SK-N-MC (cell line): ENCODE results near the gene C4BPB.

Experiments
- DNase-seq: peaks from one replicate; pipeline ENCODE4 v3.0.0-alpha.2; 2011; ENCODE audit warnings: low read depth, low spot score
- H3K27ac ChIP-seq: fragments of 200-600 bp; sonication (generic); 2 replicates; pipeline ENCODE4 v1.5.1; 2016; ENCODE audit warnings: mixed run types
- H3K36me3 ChIP-seq: fragments of 200-600 bp; sonication (generic); 2 replicates; pipeline ENCODE4 v1.6.1; 2017; ENCODE audit warnings: antibody characterized with exemption, low read length, mixed read lengths; ENCODE audit not compliant: insufficient read depth
- H3K4me3 ChIP-seq: fragments of 200-600 bp; sonication (generic); 2 replicates; pipeline ENCODE4 v1.5.1; 2016
- H3K9ac ChIP-seq: fragments of 200-600 bp; sonication (generic); 2 replicates; pipeline ENCODE4 v1.8.0; 2017; ENCODE audit warnings: mixed run types, mixed read lengths; ENCODE audit not compliant: insufficient read length
- H3K9me3 ChIP-seq: fragments of 200-600 bp; sonication (generic); 2 replicates; pipeline ENCODE4 v1.6.1; 2017; ENCODE audit warnings: low read depth, mild to moderate bottlenecking, antibody characterized with exemption, low read length, moderate library complexity, mixed read lengths
- EZH2 ChIP-seq: fragments of 200-600 bp; sonication (generic); IDR thresholded peaks from one replicate; pipeline ENCODE4 v1.6.1; 2017; ENCODE audit warnings: antibody characterized with exemption
- FOXP2 ChIP-seq: optimal IDR thresholded peaks from 2 replicates; pipeline ENCODE3; 2011; ENCODE audit warnings: mild to moderate bottlenecking, moderate library complexity; ENCODE audit not compliant: insufficient read depth; ENCODE audit errors: extremely low read length, control extremely low read depth
- POLR2AphosphoS5 ChIP-seq: IDR thresholded peaks from 2 replicates; pipeline ENCODE4 v1.6.1; 2012; ENCODE audit warnings: mild to moderate bottlenecking, low read depth, low read length, borderline replicate concordance

The C4BPB gene

DNA sequence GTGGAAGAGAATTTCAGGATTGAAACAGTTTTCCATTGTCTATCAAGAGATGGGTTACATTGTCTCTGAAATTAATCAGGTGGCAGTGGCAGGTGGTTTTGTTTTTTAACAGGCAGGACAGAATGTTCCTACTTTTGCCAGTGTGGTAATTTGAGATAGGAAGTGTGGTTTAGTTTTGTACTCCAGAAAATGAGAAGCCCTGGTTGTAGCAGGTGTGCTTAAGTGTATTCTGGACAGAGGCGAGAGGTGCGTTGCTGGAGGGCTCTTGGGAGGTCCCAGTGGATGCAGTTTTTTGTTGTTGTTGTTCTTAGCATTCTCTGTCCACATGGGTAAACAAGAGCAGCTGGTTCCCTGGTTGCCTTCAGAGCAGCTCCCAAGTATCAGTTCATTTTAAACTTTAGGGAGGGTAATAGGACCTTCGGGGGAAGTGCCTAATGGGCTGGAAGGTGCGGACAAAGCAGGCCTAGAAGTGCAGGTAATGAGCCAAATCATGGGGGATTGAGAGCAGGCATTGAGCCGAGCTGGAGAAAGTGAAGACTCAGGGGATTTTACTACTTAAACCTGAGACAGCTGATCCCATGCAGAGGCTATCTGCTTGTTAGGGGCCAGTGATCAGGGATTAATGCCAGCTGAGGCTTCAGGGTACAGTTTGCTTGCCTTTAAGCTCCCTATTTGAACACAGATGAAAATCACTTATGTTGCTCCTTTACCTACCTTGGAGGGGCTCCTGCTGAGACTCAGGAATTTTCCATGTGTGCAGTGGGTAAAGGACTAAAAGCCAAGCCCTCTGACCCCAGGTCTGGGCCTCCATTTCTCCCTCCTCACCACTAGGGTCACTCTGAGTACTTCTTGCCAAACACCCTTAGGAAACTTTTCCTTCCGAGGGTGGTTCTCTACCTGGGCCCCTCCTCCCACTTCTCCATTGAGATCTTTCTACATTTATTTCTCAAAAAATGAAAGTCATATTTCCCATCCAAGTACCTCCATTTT lies 29.5 kb upstream of the C4BPB start:
- H3K9ac ChIP-seq = no peak overlapping the region
- TF ChIP-seq POLR2AphosphoS5 (no peak), FOXP2 (no peak), EZH2 (no peak)
- H3K4me3 ChIP-seq = no peak overlapping the region
- no peak overlapping the region for H3K27ac ChIP-seq
- H3K36me3 ChIP-seq = no peaks in the 10 kb centered on the region
- no peak for DNase-seq
- no peaks in the 10 kb centered on the region for H3K9me3 ChIP-seq

DNA sequence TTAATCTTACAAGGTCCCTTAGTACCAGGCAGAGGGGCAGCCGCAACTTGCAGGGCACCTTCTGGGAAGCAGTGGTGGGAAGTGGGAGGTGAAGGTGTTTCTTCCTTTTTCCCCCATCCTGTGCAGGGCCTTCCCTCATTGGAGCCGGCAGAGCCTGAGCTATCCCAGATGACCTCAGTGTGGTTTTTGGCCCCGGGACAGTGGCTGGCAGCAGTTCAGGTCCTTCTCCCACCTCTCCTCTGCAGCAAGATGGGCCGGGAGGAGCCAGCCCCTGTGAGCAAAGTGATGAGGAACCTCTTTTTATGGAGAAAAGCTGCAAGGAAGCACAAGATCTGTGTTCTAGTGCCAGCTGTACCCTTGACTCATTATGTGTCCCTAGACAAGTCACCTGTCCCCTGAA lies 28.8 kb upstream of the C4BPB start:
- Histone ChIP-seq H3K36me3 (no peaks in the 10 kb centered on the region), H3K27ac (no peak overlapping the region), H3K9me3 (no peaks in the 10 kb centered on the region), H3K9ac (no peak overlapping the region), H3K4me3 (no peak overlapping the region)
- DNase-seq = no peak
- TF ChIP-seq FOXP2 = no peak
- TF ChIP-seq EZH2 = no peak
- no peak for TF ChIP-seq POLR2AphosphoS5

GRCh38 chr1:207060596-207060995 lies 28.1 kb upstream of the C4BPB start:
- TF ChIP-seq EZH2 = no peak
- TF ChIP-seq FOXP2 = no peak
- TF ChIP-seq POLR2AphosphoS5 = no peak
- Histone ChIP-seq H3K27ac (no peak overlapping the region), H3K36me3 (no peaks in the 10 kb centered on the region), H3K4me3 (no peak overlapping the region), H3K9ac (no peak overlapping the region), H3K9me3 (no peaks in the 10 kb centered on the region)
- no peak for DNase-seq

- Histone ChIP-seq H3K9me3 (no peaks in the 10 kb centered on the region), H3K36me3 (no peaks in the 10 kb centered on the region), H3K27ac (no peak overlapping the region), H3K4me3 (no peak overlapping the region), H3K9ac (no peak overlapping the region)
- no peak for TF ChIP-seq POLR2AphosphoS5
- no peak for TF ChIP-seq EZH2
- TF ChIP-seq FOXP2 = no peak
- DNase-seq = no peak
These were observed 26.6 kb upstream of the C4BPB start for GRCh38 chr1:207062058-207062457.

DNA sequence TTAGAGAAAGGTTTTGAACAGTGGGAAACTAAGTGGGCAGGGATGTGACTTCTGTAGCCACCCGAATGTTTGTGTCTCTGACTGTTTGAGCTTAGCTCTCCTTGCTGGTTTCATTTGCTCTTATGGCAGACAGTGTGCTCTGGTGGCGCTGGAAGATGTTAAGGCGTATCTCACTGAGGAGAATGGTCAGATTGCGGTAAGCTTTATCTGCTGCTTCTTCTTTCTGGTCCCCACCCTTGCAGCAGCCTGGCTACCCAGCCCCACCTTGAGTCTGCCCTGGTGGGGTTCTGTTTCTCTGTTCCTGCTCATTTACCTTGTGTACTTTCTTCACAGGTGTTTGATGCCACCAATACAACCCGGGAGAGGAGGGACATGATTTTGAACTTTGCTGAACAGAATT lies 25.6 kb upstream of the C4BPB start:
- H3K9me3 ChIP-seq = no peaks in the 10 kb centered on the region
- TF ChIP-seq FOXP2 = no peak
- no peak for TF ChIP-seq POLR2AphosphoS5
- no peak for TF ChIP-seq EZH2
- no peaks in the 10 kb centered on the region for H3K36me3 ChIP-seq
- no peak overlapping the region for H3K9ac ChIP-seq
- H3K27ac ChIP-seq = no peak overlapping the region
- H3K4me3 ChIP-seq = no peak overlapping the region
- no peak for DNase-seq

GRCh38 chr1:207064561-207064960 lies 24.1 kb upstream of the C4BPB start:
- Histone ChIP-seq H3K9ac (no peak overlapping the region), H3K27ac (no peak overlapping the region), H3K36me3 (no peaks in the 10 kb centered on the region), H3K9me3 (no peaks in the 10 kb centered on the region), H3K4me3 (no peak overlapping the region)
- TF ChIP-seq EZH2 = no peak
- no peak for TF ChIP-seq POLR2AphosphoS5
- no peak for TF ChIP-seq FOXP2
- DNase-seq = no peak

DNA sequence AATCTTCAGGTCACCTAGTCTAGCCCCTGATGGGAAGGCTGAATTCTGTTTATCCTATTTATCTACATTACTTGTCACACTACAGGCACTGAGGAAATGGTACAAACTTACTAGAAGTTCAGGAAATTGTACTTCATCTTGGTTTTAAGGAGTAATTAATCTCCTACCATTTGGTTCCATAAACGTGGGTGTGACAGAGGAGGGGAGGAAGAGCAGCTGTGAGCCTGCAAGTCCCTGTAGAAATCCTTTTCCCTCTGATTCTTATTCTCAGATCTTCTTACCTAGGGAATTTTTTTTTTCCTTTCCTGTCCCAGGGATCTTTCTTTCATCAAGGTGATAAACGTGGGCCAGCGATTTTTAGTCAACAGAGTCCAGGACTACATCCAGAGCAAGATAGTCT lies 21.5 kb upstream of the C4BPB start:
- H3K36me3 ChIP-seq = no peaks in the 10 kb centered on the region
- no peak for DNase-seq
- TF ChIP-seq FOXP2 = no peak
- no peak for TF ChIP-seq POLR2AphosphoS5
- TF ChIP-seq EZH2 = no peak
- H3K9me3 ChIP-seq = no peaks in the 10 kb centered on the region
- H3K4me3 ChIP-seq = no peak overlapping the region
- H3K27ac ChIP-seq = no peak overlapping the region
- no peak overlapping the region for H3K9ac ChIP-seq

- no peaks in the 10 kb centered on the region for H3K36me3 ChIP-seq
- H3K9ac ChIP-seq = no peak overlapping the region
- H3K9me3 ChIP-seq = no peaks in the 10 kb centered on the region
- no peak overlapping the region for H3K27ac ChIP-seq
- no peak overlapping the region for H3K4me3 ChIP-seq
- TF ChIP-seq EZH2 (no peak), POLR2AphosphoS5 (no peak), FOXP2 (no peak)
- DNase-seq = no peak
These were observed 21.0 kb upstream of the C4BPB start for GRCh38 chr1:207067665-207068064.

DNA sequence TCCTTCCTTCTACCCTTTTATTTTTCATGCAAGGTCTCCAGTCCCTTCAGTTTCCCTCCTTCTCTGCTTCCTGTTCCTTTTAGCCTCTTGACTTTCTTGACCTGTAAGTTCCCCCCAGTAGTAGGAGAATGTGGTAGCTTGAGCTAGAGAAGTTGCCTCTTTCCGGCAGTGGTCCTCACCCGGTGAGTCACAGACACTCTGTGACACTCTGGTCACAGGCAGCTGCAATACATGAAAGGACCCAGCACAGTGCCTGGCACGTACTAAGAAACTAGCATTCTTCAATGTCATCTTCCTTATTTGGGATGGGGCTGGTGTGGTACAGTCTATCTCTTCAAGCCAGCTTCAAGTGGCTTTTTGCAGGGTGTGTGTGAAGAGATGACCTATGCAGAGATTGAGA lies 19.6 kb upstream of the C4BPB start:
- Histone ChIP-seq H3K27ac (no peak overlapping the region), H3K4me3 (no peak overlapping the region), H3K9ac (no peak overlapping the region), H3K36me3 (no peaks in the 10 kb centered on the region), H3K9me3 (no peaks in the 10 kb centered on the region)
- TF ChIP-seq EZH2 = no peak
- TF ChIP-seq FOXP2 = no peak
- no peak for TF ChIP-seq POLR2AphosphoS5
- DNase-seq = no peak
